HUES6 (cell line): Measurements from ENCODE around the gene ANO8.

ENCODE experiments used
- H3K27ac ChIP-seq: 2 replicates; pipeline ENCODE4 v1.7.0; 2013; ENCODE audit warnings: low read depth, mild to moderate bottlenecking, low read length, inconsistent platforms
- H3K27me3 ChIP-seq: 2 replicates; pipeline ENCODE4 v1.6.1; 2013; ENCODE audit warnings: low read length; ENCODE audit not compliant: control insufficient read depth, insufficient read depth
- H3K36me3 ChIP-seq: 2 replicates; pipeline ENCODE4 v1.6.1; 2013; ENCODE audit warnings: low read length; ENCODE audit not compliant: control insufficient read depth, insufficient read depth
- H3K4me1 ChIP-seq: 2 replicates; pipeline ENCODE4 v1.6.1; 2013; ENCODE audit warnings: low read length; ENCODE audit not compliant: control insufficient read depth, insufficient read depth
- H3K4me3 ChIP-seq: 2 replicates; pipeline ENCODE4 v1.5.1; 2013; ENCODE audit warnings: low read depth, low read length
- H3K9ac ChIP-seq: one replicate; pipeline ENCODE4 v1.6.1; 2013; ENCODE audit warnings: mild to moderate bottlenecking, low read length
- H3K9me3 ChIP-seq: 2 replicates; pipeline ENCODE4 v1.6.1; 2013; ENCODE audit warnings: low read depth, low read length; ENCODE audit not compliant: control insufficient read depth, insufficient read depth

The ANO8 gene

DNA sequence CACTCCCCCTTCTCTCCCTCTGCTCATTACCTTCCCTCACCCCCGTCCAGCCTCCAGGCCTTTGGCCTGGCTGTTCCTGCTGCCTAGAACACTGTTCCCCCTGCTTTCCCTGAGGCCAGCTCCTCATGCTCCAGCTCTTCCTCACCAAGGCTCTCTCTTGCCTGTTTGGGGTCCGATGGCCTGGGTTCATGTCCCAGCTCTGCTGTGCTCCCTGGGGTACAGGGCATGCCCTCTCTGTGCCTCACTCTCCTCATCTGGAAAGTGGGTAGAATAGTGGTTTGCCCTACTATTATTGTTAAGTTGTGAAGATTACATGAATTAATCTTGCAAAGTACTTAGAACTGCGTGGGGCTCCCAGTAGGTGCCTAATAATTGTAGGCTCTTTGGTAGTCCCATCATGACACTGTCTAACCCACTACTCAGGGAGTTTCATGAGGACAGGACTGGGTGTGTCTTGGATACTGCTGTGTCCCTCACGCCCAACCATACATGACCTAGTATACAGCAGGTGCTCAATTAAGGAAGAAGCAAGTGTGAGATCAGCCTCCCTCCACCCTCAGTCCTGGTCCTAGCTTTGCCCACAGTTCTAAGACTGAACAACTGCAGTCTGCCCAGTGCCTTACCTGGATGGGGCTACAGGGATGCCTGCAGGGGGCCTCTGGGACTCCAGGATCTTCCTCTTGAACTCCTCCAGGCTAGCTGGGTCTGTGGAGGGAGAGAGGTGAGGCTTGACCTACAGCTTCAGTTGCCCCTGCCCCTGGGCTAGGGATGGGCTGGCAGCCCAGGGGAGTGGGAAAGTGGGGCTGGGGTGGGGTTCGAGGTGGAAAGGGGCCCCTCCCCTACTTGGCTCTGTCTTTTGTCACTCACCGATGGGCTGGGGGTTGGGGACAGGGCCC lies 25.5 kb upstream of the ANO8 start:
- Histone ChIP-seq H3K9ac (no peak overlapping the region), H3K27me3 (no peaks in the 10 kb centered on the region), H3K27ac (no peak overlapping the region)

DNA sequence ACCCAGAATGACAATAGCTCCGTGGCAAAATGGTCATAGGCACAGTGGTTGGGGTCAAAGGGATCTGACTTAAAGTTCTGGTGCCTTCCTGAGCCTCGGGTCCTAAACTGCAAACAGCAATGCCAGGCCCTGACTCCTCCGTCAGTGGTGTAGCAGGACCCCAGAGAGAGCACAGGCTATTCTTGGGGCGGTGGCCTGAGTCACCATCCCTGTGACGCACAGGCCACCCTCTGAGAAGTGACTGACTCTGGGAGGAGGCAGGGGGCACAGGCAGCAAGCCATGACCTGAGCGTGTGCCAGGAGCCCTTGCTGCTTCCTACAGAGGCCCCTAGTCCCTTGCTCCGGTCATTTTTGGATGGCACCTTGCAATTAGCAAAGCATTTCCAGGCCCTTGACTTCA lies 23.7 kb upstream of the ANO8 start:
- Histone ChIP-seq H3K9ac (no peak overlapping the region), H3K27ac (no peak overlapping the region), H3K4me1 (no peaks in the 10 kb centered on the region; the same call in 1 of the 2 replicates), H3K9me3 (no peaks in the 10 kb centered on the region), H3K4me3 (no peak overlapping the region), H3K27me3 (no peaks in the 10 kb centered on the region), H3K36me3 (no peaks in the 10 kb centered on the region)

More for the DNA sequence above, 25.5 kb upstream of the ANO8 start:
- no peaks in the 10 kb centered on the region; the same call in 1 of the 2 replicates for H3K4me1 ChIP-seq
- H3K9me3 ChIP-seq = no peaks in the 10 kb centered on the region
- no peak overlapping the region for H3K4me3 ChIP-seq
- H3K36me3 ChIP-seq = no peaks in the 10 kb centered on the region

DNA sequence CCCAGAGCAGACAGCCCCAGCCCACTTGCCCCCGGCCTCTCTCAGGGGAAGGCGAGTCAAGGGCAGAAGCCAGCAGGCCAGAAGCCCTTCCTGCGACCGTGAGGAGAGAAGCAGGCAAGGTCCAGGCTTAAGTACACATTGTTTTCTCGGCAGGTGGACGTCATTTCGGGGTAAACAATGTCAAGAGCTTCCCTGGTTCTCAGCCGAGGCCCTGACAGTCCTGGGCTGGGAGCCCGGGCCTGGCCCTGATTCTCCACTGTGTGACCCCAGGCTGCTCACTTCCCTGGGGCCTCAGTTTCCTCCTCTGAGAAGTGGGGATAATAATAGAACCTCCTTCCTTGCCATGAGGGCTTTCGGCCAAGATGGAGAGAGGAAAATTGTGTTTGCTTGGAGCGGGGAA lies 23.1 kb upstream of the ANO8 start:
- Histone ChIP-seq H3K4me1 (no peaks in the 10 kb centered on the region; the same call in 1 of the 2 replicates), H3K27ac (no peak overlapping the region), H3K9me3 (no peaks in the 10 kb centered on the region), H3K4me3 (no peak overlapping the region), H3K27me3 (no peaks in the 10 kb centered on the region), H3K36me3 (no peaks in the 10 kb centered on the region), H3K9ac (no peak overlapping the region)

DNA sequence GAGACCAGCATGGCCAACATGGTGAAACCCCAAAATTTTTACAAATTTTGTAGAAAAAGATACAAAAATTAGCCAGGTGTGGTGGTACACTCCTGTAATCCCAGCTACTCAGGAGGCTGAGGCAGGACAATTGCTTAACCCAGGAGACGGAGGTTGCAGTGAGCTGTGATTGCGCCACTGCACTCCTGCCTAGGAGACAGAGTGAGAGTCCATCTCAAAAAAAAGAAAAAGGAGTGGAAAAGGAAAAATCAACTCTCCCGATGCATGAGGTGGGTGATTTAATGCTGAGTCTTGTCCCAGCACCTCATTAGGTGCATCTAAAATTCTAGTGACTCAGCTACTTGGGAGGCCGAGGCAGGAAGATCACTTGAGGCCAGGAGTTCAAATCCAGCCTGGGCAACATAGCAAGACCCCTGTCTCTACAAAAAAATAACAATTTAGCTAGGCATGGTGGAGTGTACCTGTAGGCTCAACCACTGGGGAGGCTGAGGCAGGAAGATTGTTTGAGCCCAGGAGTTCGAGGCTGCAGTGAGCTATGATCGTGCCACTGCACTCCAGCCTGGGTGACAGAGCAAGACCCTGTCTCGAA lies 22.5 kb upstream of the ANO8 start:
- Histone ChIP-seq H3K27me3 (no peaks in the 10 kb centered on the region), H3K9ac (no peak overlapping the region), H3K27ac (no peak overlapping the region), H3K4me1 (no peaks in the 10 kb centered on the region; the same call in 1 of the 2 replicates), H3K4me3 (no peak overlapping the region), H3K9me3 (no peaks in the 10 kb centered on the region), H3K36me3 (no peaks in the 10 kb centered on the region)

DNA sequence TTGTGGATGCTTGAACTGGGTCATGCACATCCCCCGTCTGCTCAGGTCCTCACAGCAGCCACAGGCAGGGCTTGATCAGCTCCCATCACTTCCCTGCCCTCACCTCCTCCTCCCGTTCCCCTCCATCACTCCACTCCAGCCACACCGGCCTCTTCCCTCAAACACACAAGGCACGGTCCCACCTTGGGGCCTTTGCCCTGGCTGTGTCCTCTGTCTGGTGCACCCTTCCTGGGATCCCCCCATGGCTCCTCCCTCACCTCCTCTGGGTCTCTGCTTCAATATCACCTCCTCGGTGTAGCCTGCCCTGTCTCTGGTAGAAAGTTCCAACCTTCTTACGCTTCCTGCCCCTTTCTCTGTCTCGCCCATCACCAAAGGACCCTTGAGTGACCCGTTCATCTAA lies 18.7 kb upstream of the ANO8 start:
- H3K27me3 ChIP-seq = no peaks in the 10 kb centered on the region
- no peak overlapping the region for H3K9ac ChIP-seq
- H3K9me3 ChIP-seq = no peaks in the 10 kb centered on the region
- no peaks in the 10 kb centered on the region for H3K36me3 ChIP-seq
- H3K4me3 ChIP-seq = no peak overlapping the region
- H3K27ac ChIP-seq = no peak overlapping the region
- H3K4me1 ChIP-seq = peaks cover 13% of the 10 kb centered on the region; the same call in 1 of the 2 replicates

DNA sequence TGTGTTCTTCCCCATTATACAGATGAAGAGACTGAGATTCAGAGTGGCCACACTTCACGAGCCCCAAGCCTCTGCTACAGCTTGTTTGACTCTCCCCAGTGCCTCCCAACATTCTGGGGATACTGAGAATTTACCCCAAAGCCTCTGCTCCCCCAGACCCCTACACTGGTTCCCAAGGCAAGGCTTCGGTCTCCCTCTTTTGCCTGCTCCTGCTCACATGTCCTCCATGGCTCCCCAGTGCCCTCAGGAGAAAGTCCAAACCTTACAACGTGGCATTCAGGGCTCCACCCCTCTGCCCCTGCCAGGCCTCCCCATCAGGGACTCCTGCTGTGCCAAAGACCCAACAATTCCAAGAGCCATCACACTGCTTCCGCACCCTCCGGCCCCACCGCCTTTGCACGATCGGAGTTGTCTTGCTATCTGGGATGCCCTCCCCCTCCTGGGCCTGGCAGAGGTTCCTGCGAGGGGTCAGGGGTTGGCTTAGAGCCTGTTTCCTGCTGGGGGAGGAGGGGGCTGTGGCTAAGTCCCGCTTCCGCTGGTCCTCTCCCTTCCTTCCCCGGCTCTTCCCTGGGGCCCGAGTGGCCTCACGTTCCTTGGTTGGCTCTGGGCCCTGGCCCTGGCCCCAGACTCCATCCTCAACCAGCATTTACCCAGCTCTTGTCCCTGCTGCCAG lies 18.1 kb upstream of the ANO8 start:
- Histone ChIP-seq H3K27me3 (no peaks in the 10 kb centered on the region), H3K9me3 (no peaks in the 10 kb centered on the region), H3K27ac (no peak overlapping the region), H3K4me3 (no peak overlapping the region), H3K4me1 (peaks cover 15% of the 10 kb centered on the region; the same call in 1 of the 2 replicates), H3K36me3 (no peaks in the 10 kb centered on the region), H3K9ac (no peak overlapping the region)

DNA sequence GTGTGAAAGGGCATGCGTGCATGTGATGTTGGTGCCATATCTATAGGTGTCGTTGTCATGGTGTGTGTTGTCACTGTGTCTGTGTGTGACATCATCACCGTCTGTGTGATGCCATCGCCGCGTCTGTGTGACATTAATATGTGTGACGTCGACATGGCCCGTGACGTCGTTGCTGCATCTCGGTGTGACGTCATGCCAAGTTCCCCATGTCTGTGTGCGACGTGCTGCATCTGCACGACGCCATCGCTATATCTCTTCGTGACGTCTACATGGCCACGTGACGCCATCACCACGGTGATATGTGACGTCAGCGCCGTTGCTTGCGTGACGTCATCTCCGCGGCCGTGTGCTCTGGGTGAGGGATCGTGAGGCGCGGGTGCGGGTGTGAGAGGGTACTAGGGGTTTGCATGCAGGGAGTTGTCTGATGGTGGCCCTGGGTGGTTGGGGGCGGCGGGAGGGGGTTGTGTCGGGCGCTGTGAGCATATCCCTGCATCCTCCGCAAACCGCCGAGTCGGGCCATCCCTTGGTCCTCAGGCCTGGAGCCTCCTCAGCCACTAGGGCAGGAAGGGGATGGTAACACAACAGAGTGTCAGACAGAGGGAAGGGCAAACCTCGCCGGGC lies 17.3 kb upstream of the ANO8 start:
- H3K4me1 ChIP-seq = peaks cover 15% of the 10 kb centered on the region; the same call in 1 of the 2 replicates
- no peak overlapping the region for H3K4me3 ChIP-seq
- H3K27ac ChIP-seq = no peak overlapping the region
- no peaks in the 10 kb centered on the region for H3K27me3 ChIP-seq
- H3K9me3 ChIP-seq = no peaks in the 10 kb centered on the region
- no peak overlapping the region for H3K9ac ChIP-seq
- no peaks in the 10 kb centered on the region for H3K36me3 ChIP-seq

DNA sequence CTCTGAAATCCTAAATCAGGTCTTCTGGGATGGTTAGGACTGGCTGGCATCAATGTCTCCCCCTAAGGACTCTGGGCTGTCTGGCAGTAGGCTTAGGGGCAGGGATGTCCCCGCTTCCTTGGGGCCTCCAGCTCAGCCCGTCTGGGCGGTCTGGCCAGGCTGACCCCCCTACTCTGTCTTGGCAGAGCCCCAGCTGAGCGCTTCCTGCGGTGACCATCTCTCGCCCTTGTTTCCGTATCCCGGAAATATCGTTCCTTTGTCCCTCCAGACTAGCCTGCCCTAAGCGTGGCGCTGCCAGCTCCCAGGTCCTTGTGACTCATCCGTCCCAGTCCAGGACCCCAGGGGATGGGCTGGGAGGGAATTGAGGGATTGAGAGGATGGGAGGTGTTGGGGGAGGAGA lies 14.0 kb upstream of the ANO8 start:
- H3K27ac ChIP-seq = no peak overlapping the region; the same call in 1 of the 2 replicates
- peaks cover 15% of the 10 kb centered on the region; the same call in 1 of the 2 replicates for H3K4me1 ChIP-seq
- H3K36me3 ChIP-seq = no peaks in the 10 kb centered on the region
- peak overlapping the region; percentile 60 for H3K9ac ChIP-seq
- no peaks in the 10 kb centered on the region for H3K27me3 ChIP-seq
- H3K4me3 ChIP-seq = 0 out of 2 replicates have a peak overlapping the region, but pooled peaks have one; percentile 15
- H3K9me3 ChIP-seq = no peaks in the 10 kb centered on the region

DNA sequence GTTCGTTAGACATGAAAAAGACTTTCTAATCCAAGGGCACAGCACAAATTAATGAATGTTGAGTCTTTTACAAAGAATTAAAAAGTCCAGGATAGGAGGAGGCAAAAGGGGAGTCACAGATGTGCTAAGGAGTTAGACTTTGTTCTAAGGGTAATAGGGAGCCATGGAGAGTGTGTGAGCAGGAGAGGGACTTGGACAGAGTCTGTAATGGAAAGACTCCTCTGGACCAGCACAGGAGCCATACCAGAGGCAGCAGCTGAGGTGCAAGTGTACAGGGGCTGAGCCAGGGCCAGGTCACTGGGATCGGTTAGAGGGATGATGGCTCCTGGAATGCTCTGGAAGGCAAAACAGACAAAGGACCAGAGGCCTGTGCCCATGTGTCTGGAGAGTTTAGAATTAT lies 13.2 kb upstream of the ANO8 start:
- H3K27ac ChIP-seq = no peak overlapping the region

DNA sequence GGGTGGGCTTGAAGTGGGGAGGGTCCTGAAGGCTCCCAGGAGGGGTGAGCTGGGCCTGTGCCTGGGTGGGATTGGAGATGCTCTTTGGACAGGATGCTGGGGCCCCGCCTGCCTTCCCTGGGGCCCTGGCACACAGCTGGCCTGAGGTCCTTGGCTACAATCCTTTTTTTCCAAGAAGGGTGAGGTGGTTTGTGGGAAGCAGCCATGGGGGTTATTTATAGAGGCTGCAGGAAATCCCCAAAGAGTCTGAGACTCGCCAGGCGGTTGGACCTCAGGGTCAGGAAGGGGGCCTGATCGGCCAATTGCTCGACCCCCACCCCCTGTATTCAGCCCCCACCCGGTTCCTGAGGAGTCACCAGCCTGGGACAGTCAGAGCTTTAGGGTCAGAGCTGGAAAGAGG lies 12.7 kb upstream of the ANO8 start:
- Histone ChIP-seq H3K27me3 (no peaks in the 10 kb centered on the region), H3K36me3 (peaks cover 3% of the 10 kb centered on the region; the same call in 1 of the 2 replicates), H3K9ac (no peak overlapping the region), H3K9me3 (no peaks in the 10 kb centered on the region), H3K27ac (no peak overlapping the region), H3K4me3 (no peak overlapping the region), H3K4me1 (peaks cover 15% of the 10 kb centered on the region; the same call in 1 of the 2 replicates)

More for the DNA sequence above, 13.2 kb upstream of the ANO8 start:
- no peaks in the 10 kb centered on the region for H3K9me3 ChIP-seq
- no peaks in the 10 kb centered on the region for H3K36me3 ChIP-seq
- H3K9ac ChIP-seq = no peak overlapping the region
- H3K27me3 ChIP-seq = no peaks in the 10 kb centered on the region
- H3K4me3 ChIP-seq = no peak overlapping the region
- H3K4me1 ChIP-seq = peaks cover 15% of the 10 kb centered on the region; the same call in 1 of the 2 replicates
